Epithelial cell of proximal tubule (primary cell): ENCODE measurements around the gene WDR20. TPM values are rescaled to one million over a fixed set of nuclear protein-coding genes. Genes with fewer than 3 reads are reported as not detected.

Source experiments
- DNase-seq: peaks from one replicate; pipeline ENCODE4 v3.0.0-alpha.2; 2011; ENCODE audit warnings: low read depth
- H3K4me3 ChIP-seq: 2 replicates; pipeline ENCODE4 v1.5.1; 2011; ENCODE audit warnings: low read depth, mild to moderate bottlenecking, low read length
- total RNA-seq: library from RNA; depleted of rRNA; stranded (reverse); fragments of >200 nt; gene quantifications from 2 replicates; pipeline ENCODE4 v1.2.3, GENCODE V29; 2015
- TF ChIP-seq, protein P1 (sequence below): conservative IDR thresholded peaks from 2 replicates; pipeline ENCODE4 v1.5.1; 2012; ENCODE audit warnings: low read depth, mild to moderate bottlenecking, low read length

WDR20 gene
- total RNA-seq, 1 donor from 2014 or later, result 13.8 TPM

GRCh38 chr14:102212845-102213244 is 73.1 kb downstream of the WDR20 start:
- TF ChIP-seq, protein P1, sequence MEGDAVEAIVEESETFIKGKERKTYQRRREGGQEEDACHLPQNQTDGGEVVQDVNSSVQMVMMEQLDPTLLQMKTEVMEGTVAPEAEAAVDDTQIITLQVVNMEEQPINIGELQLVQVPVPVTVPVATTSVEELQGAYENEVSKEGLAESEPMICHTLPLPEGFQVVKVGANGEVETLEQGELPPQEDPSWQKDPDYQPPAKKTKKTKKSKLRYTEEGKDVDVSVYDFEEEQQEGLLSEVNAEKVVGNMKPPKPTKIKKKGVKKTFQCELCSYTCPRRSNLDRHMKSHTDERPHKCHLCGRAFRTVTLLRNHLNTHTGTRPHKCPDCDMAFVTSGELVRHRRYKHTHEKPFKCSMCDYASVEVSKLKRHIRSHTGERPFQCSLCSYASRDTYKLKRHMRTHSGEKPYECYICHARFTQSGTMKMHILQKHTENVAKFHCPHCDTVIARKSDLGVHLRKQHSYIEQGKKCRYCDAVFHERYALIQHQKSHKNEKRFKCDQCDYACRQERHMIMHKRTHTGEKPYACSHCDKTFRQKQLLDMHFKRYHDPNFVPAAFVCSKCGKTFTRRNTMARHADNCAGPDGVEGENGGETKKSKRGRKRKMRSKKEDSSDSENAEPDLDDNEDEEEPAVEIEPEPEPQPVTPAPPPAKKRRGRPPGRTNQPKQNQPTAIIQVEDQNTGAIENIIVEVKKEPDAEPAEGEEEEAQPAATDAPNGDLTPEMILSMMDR, result no peak
- no peak for DNase-seq
- no peak overlapping the region for H3K4me3 ChIP-seq

GRCh38 chr14:102213470-102213869 is 73.8 kb downstream of the WDR20 start:
- TF ChIP-seq, protein P1, result no peak
- no peak overlapping the region for H3K4me3 ChIP-seq
- no peak for DNase-seq

GRCh38 chr14:102213984-102214658 is 74.4 kb downstream of the WDR20 start:
- H3K4me3 ChIP-seq, result no peak overlapping the region
- TF ChIP-seq, protein P1, result peak; percentile 49
- DNase-seq, result no peak

DNA sequence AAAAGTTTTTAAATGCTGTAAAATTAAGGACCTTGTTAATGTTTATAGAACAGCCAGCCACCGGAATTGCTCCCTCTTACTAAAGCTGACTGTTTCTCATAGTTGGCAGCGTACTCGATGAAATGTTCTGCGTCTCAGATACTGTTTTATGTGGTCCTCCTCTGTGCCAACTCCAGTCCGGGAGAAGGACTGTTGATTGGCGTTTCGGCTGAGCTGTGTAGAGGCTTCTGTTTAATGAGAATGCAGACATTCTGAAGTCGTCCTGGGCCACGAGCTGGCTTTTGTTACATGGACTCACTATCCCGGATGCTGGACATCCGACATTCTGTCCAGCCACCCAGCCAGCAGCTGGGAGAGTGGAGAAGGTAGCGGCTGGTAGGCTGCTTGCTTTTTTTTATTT is 75.4 kb downstream of the WDR20 start:
- peak; percentile 48 for DNase-seq
- H3K4me3 ChIP-seq, result peak overlapping the region; percentile 6
- TF ChIP-seq, protein P1, result no peak

DNA sequence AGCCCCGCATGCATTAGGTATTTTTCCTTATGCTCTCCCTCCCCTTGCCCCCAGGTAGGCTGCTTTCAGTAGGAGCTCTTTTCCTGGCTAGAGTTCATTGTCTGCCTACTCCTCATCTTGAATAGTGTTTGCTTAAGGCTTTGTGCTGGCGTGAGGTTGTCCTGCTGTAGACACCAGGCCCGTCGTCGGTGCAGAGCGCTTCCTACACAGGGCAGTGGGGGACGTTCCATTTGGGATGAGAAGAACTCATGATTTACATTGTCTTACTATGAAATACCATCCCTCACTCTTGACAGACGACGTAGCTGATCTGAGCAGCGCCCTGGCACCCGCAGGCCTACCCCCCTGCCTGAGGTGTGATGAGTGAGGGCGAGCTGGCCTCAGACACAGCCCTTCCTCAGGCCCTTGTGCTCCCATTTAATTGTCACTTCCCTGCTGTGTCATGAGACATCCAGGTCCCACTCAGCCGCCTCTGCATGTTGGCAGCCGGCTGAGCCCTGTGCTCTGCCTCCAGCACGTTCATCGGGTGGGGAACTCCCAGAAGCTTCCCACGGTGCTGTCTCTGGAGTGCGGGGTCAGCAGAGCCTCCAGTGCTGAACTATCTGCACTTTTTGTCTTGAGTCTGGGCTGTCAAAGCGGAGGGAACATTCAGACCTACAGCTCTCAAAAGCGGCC is 76.0 kb downstream of the WDR20 start:
- TF ChIP-seq, protein P1, result no peak
- no peak for DNase-seq
- H3K4me3 ChIP-seq, result no peak overlapping the region

- DNase-seq, result no peak
- no peak overlapping the region for H3K4me3 ChIP-seq
- TF ChIP-seq, protein P1, result no peak
These were observed 77.7 kb downstream of the WDR20 start for GRCh38 chr14:102217399-102217798.
